PFSK-1 (cell line): ENCODE measurements around the gene KIAA1549.

Experiments used
- POLR2AphosphoS5 ChIP-seq: IDR thresholded peaks from 2 replicates; pipeline ENCODE4 v1.6.1; 2012; ENCODE audit warnings: low read depth, mild to moderate bottlenecking, control low read depth, low read length, moderate library complexity
- REST ChIP-seq, 2 experiments: IDR thresholded peaks; 2 replicates each; pipeline versions ENCODE4 v1.6.1 to v1.8.0; 2011 to 2012; ENCODE audit warnings: low read depth in 2 of 2, low read length in 2 of 2, control low read depth in 1 of 2, inconsistent platforms in 1 of 2, mild to moderate bottlenecking in 1 of 2, moderate library complexity in 1 of 2; ENCODE audit not compliant: insufficient read depth in 1 of 2
- SIN3A ChIP-seq: IDR thresholded peaks from 2 replicates; pipeline ENCODE4 v1.6.1; 2012; ENCODE audit warnings: mild to moderate bottlenecking, low read length, moderate library complexity, borderline replicate concordance; ENCODE audit not compliant: insufficient read depth

GRCh38 chr7:138919216-138919615 is 62.0 kb downstream of the KIAA1549 start:
- TF ChIP-seq POLR2AphosphoS5 = no peak
- TF ChIP-seq REST (IDR thresholded peaks at IDR 0.05; ENCODE audit: insufficient read depth in 1 of 2, low read depth in 2 of 2, low read length in 2 of 2) = no peak
- TF ChIP-seq SIN3A = no peak
